NCI-H446 (cell line): Measurements from ENCODE around the gene FBLN2.

Source experiments
- DNase-seq, 2 experiments: peaks; one replicate each; lab custom pipeline; 2025; lab: John Stamatoyannopoulos, UW

FBLN2 gene

DNA sequence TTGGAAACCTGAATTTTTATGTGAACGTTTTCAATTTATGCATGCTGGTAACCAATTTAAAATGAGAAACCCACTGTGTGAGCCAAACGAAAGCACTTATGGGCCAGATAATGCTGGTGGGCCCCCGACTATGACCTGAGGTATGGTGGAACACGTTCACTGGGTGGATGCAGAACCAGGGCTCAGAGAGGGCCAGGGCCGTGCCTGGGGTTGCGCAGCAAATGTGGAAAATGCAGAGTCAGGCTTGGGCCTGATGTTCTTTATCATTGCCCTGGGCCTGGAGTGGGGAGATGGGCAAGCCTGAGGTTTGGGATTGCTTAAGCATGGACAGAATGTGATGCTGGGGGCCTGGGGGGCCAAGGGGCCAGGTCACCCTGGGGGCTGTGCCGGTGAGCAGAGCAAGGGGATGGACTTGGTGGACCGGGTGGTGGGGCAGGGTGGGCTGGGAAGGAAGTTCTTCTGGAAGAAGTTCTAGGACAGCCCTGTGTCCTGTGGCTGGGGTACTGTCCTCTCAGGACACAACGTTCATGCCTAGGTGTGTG, 17.9 kb downstream of the FBLN2 start:
- DNase-seq: no peak

DNA sequence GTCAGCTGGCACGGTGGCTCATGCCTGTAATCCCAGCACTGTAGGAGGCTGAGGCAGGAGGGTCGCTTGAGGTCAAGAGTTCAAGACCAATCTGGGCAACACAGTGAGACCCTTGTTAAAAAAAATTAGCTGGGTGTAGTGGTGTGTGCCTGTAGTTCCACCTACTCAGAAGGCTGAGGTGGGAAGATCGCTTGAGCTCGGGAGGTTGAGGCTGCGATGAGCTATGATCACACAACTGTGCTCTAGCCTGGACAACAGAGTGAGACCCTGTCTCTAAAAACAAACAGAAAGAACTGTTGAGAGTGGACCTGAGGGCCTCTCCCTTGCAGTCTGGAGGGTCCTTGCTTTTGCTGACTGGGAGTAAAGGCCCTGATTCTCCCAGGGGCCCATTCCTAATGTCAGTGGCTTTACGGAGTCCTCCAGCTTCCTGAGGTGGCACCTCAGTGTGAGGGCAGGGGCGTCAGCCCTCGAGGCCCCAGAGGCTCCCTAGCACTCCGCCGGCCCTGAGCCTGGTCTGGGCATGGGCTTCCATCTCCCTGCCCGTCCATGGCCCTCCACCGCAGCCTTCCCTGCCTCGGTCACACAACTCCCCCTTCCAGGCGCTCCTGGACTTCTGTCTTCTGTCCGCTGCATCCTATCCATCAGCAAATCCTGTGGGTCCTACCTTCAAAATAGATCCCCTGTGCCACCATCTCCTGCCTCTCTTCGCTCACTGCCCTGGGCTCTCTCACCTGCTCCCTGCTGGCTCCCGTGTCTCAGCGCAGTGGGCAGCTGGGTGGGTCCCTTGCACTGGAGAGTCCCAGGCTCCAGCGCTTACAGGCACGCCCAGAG, 19.0 kb downstream of the FBLN2 start:
- no peak for DNase-seq

DNA sequence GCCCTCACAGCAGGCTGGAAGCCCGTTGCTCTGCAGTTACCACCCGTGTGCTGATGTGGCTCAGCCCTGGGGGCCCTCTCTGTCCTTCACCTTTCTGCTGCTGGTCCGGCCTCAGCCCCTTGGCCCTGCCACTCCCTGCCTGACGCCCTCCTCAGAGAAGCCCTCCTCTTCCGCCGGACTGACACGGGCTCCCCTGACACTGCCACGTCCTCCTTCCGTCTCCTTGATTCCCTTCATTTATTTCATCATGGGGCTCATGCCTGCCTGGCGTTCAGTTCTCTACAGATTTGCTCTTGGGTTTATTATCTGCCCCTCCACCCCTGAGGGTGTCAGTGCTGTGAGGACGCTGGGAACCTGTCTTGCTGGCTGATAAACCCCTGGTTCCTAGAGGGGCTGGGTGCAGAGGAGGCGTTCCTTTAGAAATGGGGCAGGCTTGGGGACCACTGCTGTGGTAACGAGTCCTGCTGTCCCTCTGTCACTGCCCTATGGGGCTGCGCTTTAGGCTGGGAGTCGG, 19.6 kb downstream of the FBLN2 start:
- DNase-seq: no peak

DNA sequence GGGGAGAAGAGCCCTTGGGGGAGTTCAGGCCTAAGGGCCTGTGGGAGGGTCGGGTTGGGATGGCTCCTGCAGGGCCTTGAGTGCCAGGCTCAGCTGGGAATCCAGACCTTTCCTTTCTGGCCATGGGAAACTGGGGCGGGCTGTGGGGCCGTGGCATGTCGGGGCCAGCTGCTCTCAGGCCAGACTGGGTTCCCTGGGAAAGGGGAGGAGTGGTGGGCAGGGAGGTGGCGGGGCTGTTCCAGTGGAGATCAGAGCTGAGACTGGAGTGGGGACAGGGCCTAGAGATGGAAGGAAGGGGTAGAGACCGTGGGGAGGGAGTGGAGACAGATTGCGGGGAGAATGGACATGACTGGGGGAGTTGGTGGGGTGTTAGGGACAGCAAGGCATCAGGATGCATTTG, 20.3 kb downstream of the FBLN2 start:
- DNase-seq: no peak

DNA sequence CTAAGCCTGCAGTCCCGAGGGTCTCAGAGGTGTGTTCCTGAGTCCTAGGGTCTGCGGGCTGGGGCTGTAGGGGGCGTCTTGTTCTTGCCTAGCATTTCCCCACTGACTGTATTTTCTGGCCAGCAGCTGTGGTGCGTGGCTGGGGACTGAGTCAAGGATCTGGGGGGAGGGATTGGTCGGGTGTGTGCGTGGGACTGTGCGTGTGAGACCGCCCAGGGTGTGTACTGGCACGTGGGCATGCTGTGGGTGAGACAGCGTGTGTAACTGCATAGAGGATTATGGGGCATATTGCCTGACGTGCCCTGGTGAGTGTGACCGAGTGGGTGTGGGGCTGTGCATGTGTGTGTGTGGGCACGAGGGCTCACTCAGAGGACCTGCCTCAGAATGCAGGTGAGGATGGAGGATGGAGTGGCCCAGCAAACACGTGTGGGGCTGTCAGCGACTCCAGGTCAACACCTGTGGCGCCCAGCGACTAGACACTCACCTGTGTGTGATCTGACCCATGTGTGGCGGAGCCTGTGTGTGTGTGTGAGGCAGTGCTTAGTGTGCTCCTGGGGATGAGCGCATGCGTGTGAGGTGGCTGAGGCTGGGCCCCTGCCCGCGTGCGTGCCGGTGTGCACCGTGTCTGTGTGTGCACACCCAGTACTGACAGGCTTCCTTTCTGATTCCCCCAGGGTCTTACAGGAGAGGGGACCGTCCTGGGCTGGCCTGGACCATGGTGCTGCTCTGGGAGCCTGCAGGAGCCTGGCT, 20.9 kb downstream of the FBLN2 start:
- DNase-seq: no peak

DNA sequence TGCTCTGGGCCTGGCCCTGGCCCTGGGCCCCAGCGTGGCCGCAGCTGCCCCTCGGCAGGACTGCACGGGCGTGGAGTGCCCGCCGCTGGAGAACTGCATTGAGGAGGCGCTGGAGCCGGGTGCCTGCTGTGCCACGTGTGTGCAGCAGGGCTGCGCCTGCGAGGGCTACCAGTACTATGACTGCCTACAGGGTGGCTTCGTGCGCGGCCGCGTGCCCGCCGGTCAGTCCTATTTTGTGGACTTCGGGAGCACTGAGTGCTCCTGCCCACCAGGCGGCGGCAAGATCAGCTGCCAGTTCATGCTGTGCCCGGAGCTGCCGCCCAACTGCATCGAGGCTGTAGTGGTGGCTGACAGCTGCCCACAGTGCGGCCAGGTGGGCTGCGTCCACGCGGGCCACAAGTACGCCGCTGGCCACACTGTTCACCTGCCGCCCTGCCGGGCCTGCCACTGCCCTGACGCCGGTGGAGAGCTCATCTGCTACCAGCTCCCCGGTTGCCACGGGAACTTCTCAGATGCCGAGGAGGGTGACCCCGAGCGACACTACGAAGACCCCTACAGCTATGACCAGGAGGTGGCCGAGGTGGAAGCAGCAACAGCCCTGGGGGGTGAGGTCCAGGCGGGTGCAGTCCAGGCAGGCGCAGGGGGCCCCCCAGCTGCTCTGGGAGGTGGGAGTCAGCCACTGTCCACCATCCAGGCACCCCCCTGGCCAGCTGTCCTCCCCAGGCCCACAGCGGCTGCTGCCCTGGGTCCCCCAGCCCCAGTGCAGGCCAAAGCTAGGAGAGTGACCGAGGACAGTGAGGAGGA, 21.7 kb downstream of the FBLN2 start:
- DNase-seq: no peak

DNA sequence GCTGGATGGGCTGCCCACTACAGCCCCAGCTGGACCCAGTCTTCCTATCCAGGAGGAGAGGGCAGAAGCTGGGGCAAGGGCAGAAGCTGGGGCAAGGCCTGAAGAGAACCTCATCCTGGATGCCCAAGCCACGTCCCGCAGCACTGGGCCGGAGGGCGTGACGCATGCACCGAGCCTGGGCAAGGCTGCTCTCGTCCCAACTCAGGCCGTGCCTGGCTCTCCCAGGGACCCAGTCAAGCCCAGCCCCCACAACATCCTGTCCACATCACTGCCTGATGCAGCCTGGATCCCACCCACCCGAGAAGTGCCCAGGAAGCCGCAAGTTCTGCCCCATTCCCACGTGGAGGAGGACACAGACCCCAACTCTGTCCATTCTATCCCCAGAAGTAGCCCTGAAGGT, 22.3 kb downstream of the FBLN2 start:
- no peak for DNase-seq

DNA sequence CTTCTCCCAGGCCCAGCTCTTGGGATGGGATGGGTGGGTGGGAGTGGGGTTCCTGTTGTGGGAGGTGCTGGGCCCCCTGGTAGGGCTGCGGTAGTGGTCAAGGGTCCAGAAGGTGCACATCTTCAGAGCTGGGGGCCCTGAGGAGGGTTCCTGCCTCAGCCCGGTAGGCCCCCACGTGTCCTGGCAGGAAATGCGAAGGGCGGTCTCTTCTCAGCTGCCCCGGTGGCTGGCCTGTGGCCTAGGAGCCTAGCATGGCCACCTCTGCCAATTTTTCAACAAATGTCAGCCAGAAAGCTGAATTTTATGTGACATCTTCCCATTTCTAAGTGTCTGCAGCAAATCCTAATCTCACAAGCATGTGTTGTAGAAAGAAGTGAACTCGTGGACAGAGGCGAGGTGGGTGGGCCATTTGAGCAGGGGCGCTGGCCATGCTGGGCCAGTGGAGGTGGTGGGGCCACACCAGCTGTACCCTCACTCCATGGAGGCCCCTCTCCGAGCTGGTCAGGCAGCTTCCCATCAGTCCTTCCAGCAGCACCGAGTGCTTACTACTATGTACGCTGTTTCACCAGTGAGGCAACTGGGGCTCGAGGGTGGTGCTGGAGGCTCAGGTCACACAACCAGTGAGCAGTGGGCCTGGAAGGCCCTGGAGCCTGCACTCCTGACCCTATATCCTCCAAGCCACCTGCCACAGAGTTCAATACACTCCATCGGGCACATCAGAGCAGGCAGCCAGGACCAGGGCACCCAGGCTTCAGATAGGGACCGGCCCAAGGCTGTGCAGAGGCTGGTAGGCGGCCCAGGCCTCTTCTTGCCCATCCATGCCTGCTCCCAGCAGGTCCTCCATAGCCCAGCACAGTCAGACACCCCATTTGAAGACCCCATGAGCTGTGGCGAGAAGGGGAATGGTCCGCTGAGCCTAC, 23.2 kb downstream of the FBLN2 start:
- no peak for DNase-seq

DNA sequence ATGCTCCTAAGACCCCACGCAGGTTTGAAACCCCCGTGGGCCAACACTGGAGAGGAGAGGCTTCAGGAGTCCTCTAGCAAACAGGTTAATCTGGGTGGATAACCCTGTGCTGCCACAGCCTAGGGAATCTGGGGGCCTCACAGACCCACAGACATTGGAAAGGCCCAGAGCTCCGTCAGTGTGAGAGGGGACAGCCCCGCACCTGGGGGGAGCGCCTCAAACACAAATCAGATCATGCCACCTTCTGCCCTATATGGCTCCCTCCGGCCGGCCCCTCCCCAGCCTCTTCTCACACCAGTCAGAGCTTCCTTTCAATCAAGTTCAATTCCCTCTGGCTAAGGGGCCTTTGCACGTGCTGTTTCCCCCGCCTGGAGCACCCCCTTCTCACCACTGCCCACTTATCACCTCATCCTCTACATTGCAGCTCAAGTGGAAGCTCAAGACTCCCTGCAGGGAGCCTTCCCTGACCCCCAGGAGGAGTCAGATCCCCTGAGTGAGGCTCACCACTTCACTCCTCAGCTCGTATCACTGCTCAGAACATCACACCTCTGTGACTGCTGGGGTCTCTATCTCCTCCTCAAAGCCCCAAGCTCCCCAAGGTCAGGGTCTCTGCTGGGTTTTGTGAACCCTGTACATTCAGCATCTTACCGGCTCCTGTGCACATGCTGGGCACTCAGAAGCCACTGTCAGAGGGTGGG, 24.1 kb downstream of the FBLN2 start:
- DNase-seq: no peak

DNA sequence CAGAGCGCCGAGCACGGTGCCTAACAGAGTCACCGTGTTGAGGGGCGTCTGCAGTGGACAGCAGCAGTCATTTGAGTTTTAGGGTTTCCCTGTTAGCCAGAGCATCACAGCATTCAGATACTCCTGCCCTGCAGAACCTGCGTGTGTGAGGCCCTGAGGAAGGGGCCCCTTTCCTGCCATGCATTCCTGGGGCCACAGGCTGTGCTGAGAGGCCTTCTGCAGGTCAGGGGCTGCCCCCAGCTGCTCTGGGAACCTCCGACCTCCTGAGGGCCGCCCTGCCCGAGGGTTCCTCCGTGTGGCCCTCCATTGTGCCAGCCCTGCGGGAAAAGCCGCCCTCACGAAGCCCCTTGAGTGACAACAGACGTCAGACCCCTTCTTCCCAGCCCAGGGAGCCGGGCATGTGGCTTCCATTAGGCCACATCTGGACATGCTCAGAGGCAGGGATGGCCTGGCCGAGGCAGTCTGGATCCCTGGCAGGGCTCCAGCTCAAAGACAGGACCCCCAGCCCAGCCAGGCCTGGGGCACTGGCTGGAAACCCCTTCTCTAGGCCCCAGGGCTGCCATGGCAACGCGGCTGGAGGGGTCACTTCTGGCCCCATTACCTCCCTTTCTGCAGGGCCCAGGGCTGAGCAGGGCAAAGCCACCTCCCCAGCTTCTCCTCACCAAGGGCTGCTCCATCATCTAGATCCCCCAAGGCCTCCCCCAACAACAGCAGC, 25.3 kb downstream of the FBLN2 start:
- DNase-seq: no peak

DNA sequence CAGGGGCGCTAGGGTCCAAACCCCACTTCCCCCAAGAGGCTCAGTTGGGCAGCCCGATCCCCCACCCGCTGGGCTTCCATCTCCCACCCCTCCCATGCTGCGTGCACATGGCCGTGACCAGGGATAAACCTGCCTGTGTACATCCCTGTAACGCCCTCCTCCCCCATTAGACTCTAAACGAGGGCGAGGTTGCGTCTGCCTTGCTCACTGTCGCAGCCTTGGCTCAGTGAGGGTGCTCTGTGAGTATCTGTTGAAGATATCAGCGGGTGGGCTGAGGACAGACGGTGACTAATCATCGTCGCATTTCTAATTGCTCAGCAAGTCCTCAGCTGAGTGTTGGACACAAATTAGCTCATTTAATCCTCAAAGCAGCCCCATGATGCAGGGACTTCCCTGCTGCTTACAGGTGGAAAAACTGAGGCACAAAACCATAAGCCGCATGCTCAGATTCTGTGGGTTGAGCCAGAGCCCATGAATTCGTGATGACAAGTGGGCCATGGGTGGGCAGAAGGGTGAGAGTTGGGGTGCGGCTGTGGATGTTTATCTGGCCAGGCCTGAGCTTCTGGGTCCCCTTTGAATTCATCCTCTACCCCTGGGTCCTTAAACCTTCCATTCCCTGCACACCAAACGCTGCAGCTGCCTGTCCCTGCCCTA, 26.0 kb downstream of the FBLN2 start:
- DNase-seq: no peak

DNA sequence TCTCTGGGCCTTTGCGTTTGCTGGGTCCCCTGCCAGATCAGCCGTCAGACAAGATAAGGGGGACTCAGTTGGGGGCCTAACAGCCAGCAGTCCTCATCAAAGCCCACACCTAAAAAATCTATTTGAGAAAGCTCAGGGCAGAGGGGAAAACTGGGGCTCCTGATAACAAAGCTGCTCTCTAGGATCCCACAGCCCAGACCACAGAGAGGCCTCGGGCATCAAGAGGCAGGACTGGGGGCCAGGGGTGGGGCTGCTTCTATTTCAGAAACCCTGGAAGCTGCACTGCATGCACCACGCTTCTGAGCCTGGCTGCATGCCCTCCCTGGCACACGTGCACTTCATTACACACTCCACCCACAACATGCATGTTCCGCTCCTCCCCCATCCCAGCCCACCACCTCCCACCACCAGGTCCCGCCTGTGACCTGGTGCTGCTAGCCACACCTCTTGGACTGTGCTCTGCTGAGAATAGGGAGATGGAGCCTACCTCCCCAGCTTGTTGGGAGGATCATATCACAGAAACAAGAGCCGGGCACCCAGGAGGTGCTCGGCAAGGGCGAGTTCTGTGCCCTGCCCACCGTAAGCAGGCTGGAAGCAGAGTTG, 26.6 kb downstream of the FBLN2 start:
- no peak for DNase-seq

DNA sequence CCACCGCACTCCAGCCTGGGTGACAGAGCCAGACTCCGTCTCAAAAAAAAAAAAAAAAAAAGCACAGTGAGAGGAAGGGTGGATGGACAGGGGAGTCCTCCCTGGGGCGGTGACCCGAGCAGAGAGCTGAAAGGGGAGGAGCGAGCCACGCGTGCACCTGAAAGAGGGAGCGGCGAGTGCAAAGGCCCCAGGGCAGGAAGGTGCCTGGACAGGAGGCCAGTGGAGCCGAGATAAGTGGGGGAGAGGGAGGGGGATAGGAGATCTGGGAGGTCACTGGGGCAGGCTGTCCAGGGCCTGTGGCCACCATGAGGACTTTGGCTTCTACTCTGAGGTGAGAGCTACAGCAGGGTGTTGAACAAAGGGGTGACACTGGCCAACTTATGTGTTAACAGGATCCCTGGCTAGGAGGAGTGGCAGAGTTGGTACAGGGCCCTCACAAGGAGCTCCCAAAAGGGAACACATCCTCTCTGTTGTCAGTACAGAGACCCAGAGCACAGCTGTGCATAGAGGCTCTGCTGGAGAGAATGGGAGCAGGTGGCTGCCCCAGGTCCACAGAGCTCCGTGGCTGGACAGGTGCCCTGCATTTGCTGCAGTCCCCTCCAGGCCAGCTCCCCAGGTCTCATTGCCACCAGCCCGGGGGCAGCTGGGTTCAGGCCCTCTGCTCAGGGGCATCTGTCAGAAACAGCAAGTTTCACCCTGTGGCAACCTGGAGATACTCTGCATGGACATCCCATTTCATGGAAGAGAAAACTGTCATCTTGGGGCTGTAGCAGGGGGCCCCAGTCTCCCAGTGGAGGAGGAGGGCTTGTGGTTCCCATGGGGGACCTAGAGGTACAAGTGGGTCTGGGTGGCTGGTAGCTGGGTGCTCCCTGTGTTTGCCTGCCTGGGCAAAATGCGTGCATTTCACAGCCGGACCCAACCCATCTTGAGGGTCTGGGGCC, 28.5 kb downstream of the FBLN2 start:
- DNase-seq: no peak

DNA sequence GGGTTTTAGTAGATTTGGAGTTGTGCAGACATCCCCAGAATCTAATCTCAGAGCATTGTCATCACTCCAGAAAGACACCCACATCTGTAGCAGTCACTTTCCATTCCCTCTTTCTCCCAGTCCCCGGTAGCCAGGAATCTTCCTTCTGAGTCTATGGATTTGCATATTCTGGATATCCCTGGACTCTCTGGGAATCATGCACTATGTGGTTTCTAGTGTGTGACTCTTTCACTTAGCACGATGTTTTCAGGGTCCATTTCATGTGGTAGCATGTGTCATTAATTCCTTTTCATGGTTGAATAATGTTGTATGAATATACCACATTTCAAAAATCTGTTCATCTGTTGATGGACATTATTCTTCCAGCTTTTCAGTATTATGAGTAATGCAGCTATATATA, 29.3 kb downstream of the FBLN2 start:
- no peak for DNase-seq

DNA sequence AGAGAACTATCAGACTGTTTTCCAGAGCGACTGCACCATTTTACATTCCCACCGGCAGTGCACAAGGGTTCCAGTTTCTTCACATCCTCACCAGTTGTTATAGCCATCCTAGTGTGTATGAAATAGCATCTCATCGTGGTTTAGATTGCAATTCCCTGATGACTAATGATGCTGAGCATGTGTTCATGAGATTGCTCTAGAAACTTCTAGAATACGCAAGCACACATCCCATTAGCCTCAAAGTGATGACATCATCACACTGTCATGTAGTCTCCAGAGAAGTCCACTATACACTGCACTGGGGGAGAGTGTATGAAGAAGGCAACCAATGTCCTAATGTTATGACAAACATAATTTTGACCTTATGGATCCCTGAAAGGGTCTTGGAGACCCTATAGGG, 30.1 kb downstream of the FBLN2 start:
- DNase-seq: no peak

DNA sequence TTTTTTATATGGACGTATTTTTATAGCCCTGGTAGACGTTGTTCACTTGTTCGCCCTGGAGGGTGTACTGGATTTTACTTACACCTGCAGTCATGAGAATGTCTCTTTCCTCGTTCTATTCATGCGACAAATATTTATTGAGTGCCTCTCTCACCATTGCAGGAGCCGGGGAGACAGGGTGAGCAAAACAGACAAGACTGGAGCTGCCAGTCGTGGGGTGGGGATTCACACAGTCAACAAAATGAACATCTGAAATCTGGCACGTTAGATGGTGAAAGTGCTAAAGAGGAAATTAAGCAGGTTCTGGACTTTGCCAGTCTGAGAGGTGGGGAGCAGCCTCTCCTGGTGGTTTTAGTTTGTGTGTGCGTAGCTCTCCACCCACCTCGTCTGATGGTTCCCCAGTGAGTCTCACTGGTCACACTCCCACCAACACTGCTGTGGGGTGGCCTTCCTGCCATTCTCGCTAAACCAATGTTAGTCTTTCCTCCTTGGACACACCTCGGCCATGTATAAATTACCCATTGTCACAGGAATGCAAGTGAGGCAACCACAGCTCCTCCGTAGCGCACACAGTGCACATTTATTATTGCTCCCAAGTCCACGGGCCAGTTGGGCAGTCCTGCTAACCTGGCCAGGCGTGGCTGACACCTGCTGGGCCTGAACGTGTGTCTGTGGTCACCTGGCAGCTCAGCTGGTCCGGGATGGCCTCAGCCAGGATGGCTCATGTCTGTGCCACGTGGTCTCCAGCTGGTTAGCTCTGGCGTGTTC, 31.5 kb downstream of the FBLN2 start:
- DNase-seq: no peak
